OCI-LY1 (cell line): Measurements from ENCODE around the gene EFCAB7.
"Not testable (repeated sequence)": the region's sequence is repeated elsewhere in the genome, so short reads cannot be mapped to it uniquely, and the experiment has no call there.

Experiments
- EZH2 ChIP-seq: fragments of 200-600 bp; sonication (generic), shearing (Covaris generic); IDR thresholded peaks from 2 replicates; pipeline ENCODE4 v1.8.0; 2017; ENCODE audit warnings: borderline replicate concordance, mixed run types, mild to moderate bottlenecking, antibody characterized with exemption, low read length, moderate library complexity, mixed read lengths
- TF ChIP-seq, protein P1 (sequence below): fragments of 200-600 bp; sonication (generic), shearing (Covaris generic); IDR thresholded peaks from 2 replicates; pipeline ENCODE4 v1.5.1; 2017; ENCODE audit warnings: mild to moderate bottlenecking, antibody characterized with exemption, low read length, moderate library complexity, mixed read lengths

GRCh38 chr1:63574203-63574796 lies 51.0 kb downstream of the EFCAB7 start:
- TF ChIP-seq, protein P1, sequence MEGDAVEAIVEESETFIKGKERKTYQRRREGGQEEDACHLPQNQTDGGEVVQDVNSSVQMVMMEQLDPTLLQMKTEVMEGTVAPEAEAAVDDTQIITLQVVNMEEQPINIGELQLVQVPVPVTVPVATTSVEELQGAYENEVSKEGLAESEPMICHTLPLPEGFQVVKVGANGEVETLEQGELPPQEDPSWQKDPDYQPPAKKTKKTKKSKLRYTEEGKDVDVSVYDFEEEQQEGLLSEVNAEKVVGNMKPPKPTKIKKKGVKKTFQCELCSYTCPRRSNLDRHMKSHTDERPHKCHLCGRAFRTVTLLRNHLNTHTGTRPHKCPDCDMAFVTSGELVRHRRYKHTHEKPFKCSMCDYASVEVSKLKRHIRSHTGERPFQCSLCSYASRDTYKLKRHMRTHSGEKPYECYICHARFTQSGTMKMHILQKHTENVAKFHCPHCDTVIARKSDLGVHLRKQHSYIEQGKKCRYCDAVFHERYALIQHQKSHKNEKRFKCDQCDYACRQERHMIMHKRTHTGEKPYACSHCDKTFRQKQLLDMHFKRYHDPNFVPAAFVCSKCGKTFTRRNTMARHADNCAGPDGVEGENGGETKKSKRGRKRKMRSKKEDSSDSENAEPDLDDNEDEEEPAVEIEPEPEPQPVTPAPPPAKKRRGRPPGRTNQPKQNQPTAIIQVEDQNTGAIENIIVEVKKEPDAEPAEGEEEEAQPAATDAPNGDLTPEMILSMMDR = not testable (repeated sequence)
- TF ChIP-seq EZH2 = not testable (repeated sequence)
